HG02981 (cell line): ENCODE data around the gene DCPS.
"Not testable (repeated sequence)": the region's sequence is repeated elsewhere in the genome, so short reads cannot be mapped to it uniquely, and the experiment has no call there.

ENCODE experiments used
- ATAC-seq: cut with Tn5 transposase; IDR thresholded peaks from one replicate; pipeline ENCODE4 v1.9.1; 2021; ENCODE audit warnings: mild to moderate bottlenecking, moderate library complexity; ENCODE audit not compliant: unreplicated experiment

Gene DCPS

GRCh38 chr11:126357969-126358762 lies 54.3 kb downstream of the DCPS start:
- no peak for ATAC-seq

DNA sequence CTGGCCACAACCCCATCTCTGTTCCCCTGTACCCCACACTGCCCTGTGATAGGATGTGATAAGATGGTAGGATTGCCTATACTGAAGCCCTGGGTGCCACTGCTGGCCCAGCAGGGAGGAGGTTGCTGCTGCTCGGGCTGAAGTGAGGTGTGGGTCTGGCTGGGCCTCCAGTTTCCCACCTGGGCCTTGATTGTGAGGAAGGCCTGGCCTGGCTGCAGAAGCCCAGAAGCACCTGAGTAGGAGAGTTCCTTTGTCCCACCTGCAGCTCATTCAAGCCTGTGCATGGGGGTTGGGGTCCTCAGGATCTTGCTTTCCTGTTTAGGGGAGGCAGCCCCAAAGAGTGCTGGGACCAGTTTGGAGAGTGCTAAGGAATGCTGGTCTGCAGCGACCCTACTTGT lies 54.9 kb downstream of the DCPS start:
- ATAC-seq, result no peak

GRCh38 chr11:126359431-126360048 lies 55.7 kb downstream of the DCPS start:
- no peak for ATAC-seq

DNA sequence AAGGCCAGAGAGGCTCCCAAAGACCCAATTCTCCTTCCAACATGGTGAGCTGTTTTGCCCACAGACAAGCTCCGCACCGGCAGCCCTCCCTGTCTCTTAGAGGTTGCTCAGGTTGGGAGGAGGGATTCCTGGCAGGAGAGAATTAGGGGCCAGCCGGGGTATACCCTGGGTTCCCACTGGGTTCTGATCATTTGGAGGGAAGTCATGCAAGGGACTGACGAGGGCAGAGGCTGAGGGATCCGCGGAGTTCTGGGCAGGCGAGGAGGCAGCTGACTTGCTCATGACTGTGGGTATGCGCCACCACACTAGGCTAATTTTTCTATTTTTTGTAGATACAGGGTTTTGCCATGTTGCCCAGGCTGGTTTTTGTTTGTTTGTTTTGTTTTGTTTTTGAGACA lies 56.2 kb downstream of the DCPS start:
- ATAC-seq, result no peak

- no peak for ATAC-seq
Measured at GRCh38 chr11:126361400-126361799, 57.5 kb downstream of the DCPS start.

GRCh38 chr11:126362879-126363655 lies 59.2 kb downstream of the DCPS start:
- no peak for ATAC-seq

DNA sequence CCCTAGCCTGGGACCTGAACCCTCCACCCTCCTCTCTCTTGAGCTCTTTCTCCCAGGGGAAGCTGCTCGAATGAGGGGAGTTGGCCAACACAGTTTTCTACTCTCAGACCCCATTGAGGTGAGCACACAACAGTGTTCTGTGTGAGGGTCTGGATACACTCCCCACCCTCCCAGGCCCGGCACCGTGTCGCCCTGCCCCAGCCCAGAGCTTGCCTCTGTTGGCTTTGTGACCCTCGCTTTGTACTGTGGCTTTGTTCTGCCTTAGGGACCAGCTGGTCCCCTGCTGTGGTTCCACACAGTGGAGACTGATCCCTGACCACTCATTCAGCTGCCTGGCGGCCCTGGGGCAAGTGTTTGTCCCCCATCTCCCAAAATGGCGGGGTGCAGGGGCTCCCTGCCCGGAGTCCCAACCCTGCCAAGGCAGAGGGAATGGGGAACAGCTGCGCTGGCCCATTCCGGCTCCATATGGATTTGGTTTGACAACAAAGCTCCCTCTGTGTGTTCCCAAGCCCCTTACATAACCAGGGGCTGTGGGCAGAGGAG lies 59.9 kb downstream of the DCPS start:
- no peak for ATAC-seq

GRCh38 chr11:126364735-126365134 lies 60.9 kb downstream of the DCPS start:
- not testable (repeated sequence) for ATAC-seq

GRCh38 chr11:126365508-126365907 lies 61.6 kb downstream of the DCPS start:
- ATAC-seq, result not testable (repeated sequence)

DNA sequence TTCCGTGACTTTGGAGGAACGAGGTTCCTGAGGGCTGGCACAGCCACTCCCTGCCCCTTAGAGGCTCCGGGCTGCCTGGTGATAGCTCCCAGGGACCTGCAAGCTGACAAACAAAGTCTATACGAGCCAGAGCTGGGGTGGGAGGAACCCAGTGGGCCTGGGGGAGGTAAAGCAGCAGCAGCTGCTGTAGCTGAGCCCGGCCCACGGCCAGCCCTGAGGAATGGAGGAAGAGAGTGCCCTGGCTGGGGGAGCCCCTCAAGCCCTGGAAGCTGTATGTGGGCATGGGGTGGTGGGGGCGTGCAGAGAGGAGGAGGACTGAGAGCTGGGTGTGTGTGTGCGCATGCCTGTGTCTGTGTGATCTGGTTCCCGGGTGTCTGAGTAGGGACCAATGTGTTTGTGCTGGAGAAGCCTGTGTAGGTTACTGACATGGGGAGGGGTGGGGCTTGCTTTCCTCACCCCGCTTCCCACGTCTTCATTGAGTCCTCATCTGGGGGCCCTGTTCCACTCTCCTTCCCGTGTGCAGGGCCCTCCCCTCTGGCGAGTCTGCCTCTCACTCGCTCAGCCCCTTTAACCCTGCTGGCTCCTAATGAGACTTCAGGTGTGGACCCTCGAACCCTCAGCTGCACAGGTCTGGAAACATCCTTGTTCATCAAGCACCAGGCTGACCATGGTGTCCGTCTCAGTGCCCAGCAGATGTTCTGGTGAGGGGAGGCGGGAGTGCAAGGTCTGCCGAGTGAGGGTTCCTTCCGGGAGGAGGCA lies 62.4 kb downstream of the DCPS start:
- no peak for ATAC-seq

DNA sequence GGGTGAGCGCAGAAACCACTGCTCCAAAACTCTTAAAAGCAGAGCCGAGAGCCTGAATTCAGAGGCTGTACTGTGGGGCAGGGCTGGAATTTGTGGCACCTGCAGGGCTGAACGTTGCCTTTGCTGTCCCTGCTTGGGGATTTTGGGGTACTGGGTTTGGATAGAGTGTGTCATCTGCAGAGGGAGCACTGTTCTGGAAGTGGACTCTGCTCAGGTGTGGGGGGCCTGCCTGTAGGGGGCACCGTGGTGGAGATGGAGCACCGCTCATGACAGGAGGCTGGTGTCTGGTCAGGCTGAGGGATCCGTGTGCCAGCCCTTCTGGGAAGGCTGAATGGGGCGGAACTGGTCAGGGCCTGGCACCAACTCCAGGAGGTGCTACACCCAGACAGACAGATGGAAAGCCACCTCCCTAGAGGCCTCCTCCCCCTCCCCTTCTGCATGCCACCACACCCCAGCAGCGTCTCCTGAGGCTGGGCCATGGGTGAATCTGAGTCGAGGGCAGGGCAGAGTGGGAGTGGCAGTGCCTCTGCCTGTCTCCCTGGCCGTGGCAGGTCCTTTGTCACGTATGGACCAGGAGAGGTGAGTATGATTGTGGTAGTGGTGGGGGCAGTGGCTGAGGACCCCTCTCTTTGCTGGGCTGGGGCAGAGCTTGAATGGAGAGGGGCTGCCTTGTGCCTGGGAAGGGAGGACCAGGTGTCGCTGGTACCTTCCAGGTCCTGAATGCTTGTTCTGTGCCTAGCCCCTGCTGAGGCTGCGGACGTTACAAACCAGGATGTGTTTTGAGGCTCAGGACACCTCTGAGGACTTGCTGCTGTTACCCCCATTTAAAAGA lies 63.2 kb downstream of the DCPS start:
- ATAC-seq, result not testable (repeated sequence)

DNA sequence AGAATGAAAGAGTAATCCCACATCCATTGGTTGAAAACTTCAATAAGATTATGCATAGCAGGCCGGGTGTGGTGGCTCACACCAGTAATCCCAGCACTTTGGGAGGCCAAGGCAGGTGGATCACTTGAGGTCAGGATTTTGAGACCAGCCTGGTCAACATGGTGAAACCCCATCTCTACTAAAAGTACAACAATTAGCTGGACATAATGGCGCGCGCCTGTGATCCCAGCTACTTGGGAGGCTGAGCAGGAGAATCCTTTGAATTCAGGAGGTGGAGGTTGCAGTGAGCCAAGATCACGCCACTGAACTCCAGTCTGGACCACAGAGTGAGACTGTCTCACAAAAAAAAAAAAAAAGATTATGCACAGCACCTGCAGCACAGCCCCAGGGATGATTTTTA lies 63.9 kb downstream of the DCPS start:
- ATAC-seq, result not testable (repeated sequence)

- ATAC-seq, result not testable (repeated sequence)
Measured at GRCh38 chr11:126368336-126369119, 64.7 kb downstream of the DCPS start.

GRCh38 chr11:126370016-126370415 lies 66.2 kb downstream of the DCPS start:
- no peak for ATAC-seq

DNA sequence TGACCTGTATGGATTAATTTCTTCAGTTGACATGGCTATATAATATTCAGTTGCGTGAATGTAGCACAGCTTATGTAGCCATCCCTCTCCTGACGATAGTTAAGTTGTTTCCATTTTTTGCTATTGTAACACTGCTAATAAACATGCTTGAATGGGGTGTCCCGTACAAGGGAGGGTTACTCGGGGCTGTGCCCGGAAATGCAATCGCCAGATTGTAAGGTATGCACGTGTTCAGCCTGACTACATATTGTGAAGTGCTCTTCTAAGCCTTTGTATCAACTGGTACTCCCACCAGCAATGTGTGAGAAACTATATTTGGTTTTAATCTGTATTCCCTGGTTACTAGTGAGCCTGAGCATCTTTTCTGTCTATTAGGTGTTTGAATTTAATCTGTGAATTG lies 67.7 kb downstream of the DCPS start:
- ATAC-seq, result no peak

- not testable (repeated sequence) for ATAC-seq
Measured at GRCh38 chr11:126373389-126374066, 69.7 kb downstream of the DCPS start.

GRCh38 chr11:126374562-126375300 lies 70.9 kb downstream of the DCPS start:
- not testable (repeated sequence) for ATAC-seq

DNA sequence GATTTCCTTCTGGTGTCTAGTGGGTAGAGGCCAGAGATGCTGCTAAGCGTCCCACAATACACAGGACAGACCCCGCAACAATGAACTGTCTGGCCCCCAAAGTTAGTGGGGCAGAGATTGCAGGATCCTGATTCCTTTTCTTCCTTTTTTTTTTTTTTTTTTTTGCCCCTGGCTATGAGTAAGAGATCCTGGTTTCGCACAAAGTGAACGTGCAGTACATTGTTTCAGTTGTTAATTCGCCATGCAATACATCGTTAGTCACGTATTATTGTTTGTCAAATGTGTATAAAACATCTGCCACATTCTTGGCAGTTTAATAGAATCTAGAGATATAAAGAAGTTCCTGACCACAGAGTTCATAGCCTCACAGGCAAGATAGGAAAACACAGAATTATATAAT lies 71.9 kb downstream of the DCPS start:
- no peak for ATAC-seq
